HCT116 (cell line): Measurements from ENCODE around the gene ARFGAP1. TPM values are rescaled to one million over a fixed set of nuclear protein-coding genes. Genes with fewer than 3 reads are reported as not detected.

ENCODE experiments used
- ATAC-seq: fragments of 200-7000 bp; cut with Tn5 transposase; 2 replicates; pipeline ENCODE4 v1.9.1; 2020; ENCODE audit warnings: mild to moderate bottlenecking, moderate library complexity
- BruUV-seq: library from RNA; stranded (reverse); fragments of 400-500 nt; replicated peaks from 2 replicates; lab custom pipeline; 2021; lab: Mats Ljungman, UMichigan
- CTCF ChIA-PET: fragments of 300-600 bp; sonication (Branson Sonifier 250); formaldehyde crosslinking; loops from one replicate; lab custom pipeline; 2021; ENCODE audit warnings: antibody characterized with exemption; lab: Charles Lee
- POLR2A ChIA-PET: fragments of 300-600, 350-600 bp; sonication (Branson Sonifier 250); formaldehyde crosslinking; loops from one replicate; lab custom pipeline; 2021; ENCODE audit warnings: antibody characterized with exemption; lab: Charles Lee
- RAD21 ChIA-PET, 2 experiments: fragments of 300-600 bp; sonication (Branson Sonifier 250); formaldehyde crosslinking; loops; one replicate each; lab custom pipeline; 2023; ENCODE audit warnings: low total read pairs in 2 of 2; ENCODE audit not compliant: uncharacterized antibody in 2 of 2, unreplicated experiment in 2 of 2, low non-redundant PET in 1 of 2; lab: Charles Lee
- DNase-seq: peaks from one replicate; pipeline ENCODE4 v3.0.0-alpha.2; 2010; ENCODE audit warnings: low read depth, low spot score
- H2AFZ ChIP-seq: fragments of 200-600 bp; shearing (Covaris generic), sonication (generic); 2 replicates; pipeline ENCODE4 v1.6.1; 2017; ENCODE audit warnings: low read depth, mixed run types, mixed read lengths, antibody characterized with exemption, low read length; ENCODE audit not compliant: poor library complexity, severe bottlenecking
- H3K27ac ChIP-seq: 2 replicates; pipeline ENCODE4 v1.5.1; 2012; ENCODE audit warnings: low read depth, low read length
- H3K27me3 ChIP-seq: fragments of 200-600 bp; sonication (generic); 2 replicates; pipeline ENCODE4 v1.6.1; 2016; ENCODE audit warnings: mixed run types, low read length, mixed read lengths; ENCODE audit not compliant: insufficient read depth
- H3K36me3 ChIP-seq, 2 experiments: fragments of 200-500 bp in 1 of 2; fragments of 200-600 bp in 1 of 2; sonication (Bioruptor generic) in 1 of 2; sonication (generic) in 1 of 2; 2 replicates each; pipeline versions ENCODE4 v1.5.1 to v1.6.1; 2014 to 2016; ENCODE audit warnings: low read length in 2 of 2, inconsistent platforms in 1 of 2, mixed read lengths in 1 of 2, mixed run types in 1 of 2; ENCODE audit not compliant: insufficient read depth in 2 of 2, control insufficient read depth in 1 of 2
- H3K4me1 ChIP-seq, 2 experiments: fragments of 200-600 bp in 1 of 2; sonication (generic) in 1 of 2; 2 replicates each; pipeline versions ENCODE4 v1.5.1 to v1.6.1; 2012 to 2017; ENCODE audit warnings: low read length in 2 of 2, inconsistent platforms in 1 of 2, mild to moderate bottlenecking in 1 of 2, mixed read lengths in 1 of 2, mixed run types in 1 of 2, moderate library complexity in 1 of 2; ENCODE audit not compliant: insufficient read depth in 2 of 2, control insufficient read depth in 1 of 2
- H3K4me2 ChIP-seq: fragments of 200-600 bp; sonication (generic); 2 replicates; pipeline ENCODE4 v1.6.1; 2017; ENCODE audit warnings: mixed run types, low read length, mixed read lengths
- H3K4me3 ChIP-seq, 2 experiments: fragments of 200-600 bp in 1 of 2; sonication (generic) in 1 of 2; replicated peaks in 1 of 2; 2 replicates each; pipeline ENCODE4 v1.5.1; 2011 to 2016; ENCODE audit warnings: low read length in 2 of 2, control low read depth in 1 of 2, low read depth in 1 of 2, mild to moderate bottlenecking in 1 of 2, mixed read lengths in 1 of 2, mixed run types in 1 of 2
- H3K79me2 ChIP-seq: fragments of 200-600 bp; sonication (generic); 2 replicates; pipeline ENCODE4 v1.6.1; 2017; ENCODE audit warnings: mild to moderate bottlenecking, mixed run types, low read length, moderate library complexity, mixed read lengths; ENCODE audit not compliant: insufficient read depth
- H3K9ac ChIP-seq: fragments of 200-600 bp; sonication (generic); 2 replicates; pipeline ENCODE4 v1.6.1; 2016; ENCODE audit warnings: low read length, mixed read lengths
- H3K9me2 ChIP-seq: fragments of 200-600 bp; sonication (generic), shearing (Covaris generic); 2 replicates; pipeline ENCODE4 v1.6.1; 2017; ENCODE audit warnings: mixed run types, mild to moderate bottlenecking, moderate library complexity; ENCODE audit not compliant: insufficient read depth
- H3K9me3 ChIP-seq, 2 experiments: fragments of 200-500 bp in 1 of 2; fragments of 200-600 bp in 1 of 2; sonication (Bioruptor generic) in 1 of 2; sonication (generic) in 1 of 2; 2 replicates each; pipeline ENCODE4 v1.6.1; 2014 to 2017; ENCODE audit warnings: low read length in 2 of 2, mixed read lengths in 2 of 2, inconsistent platforms in 1 of 2, low read depth in 1 of 2, mild to moderate bottlenecking in 1 of 2, mixed run types in 1 of 2, moderate library complexity in 1 of 2; ENCODE audit not compliant: control insufficient read depth in 1 of 2, insufficient read depth in 1 of 2
- H4K20me1 ChIP-seq: fragments of 200-600 bp; sonication (generic), shearing (Covaris generic); 2 replicates; pipeline ENCODE4 v1.6.1; 2017; ENCODE audit warnings: mixed run types, mild to moderate bottlenecking, moderate library complexity; ENCODE audit not compliant: insufficient read depth
- CEBPB ChIP-seq: IDR thresholded peaks from 2 replicates; pipeline ENCODE4 v1.6.1; 2012; ENCODE audit warnings: low read depth
- EGR1 ChIP-seq: IDR thresholded peaks from 2 replicates; pipeline ENCODE4 v1.6.1; 2012; ENCODE audit warnings: low read depth
- EZH2phosphoT487 ChIP-seq: fragments of 200-600 bp; IDR thresholded peaks from 2 replicates; pipeline ENCODE4 v1.6.1; 2018; ENCODE audit warnings: antibody characterized with exemption, borderline replicate concordance
- FOSL1 ChIP-seq: IDR thresholded peaks from 2 replicates; pipeline ENCODE4 v1.6.1; 2012; ENCODE audit warnings: low read depth
- JUND ChIP-seq: IDR thresholded peaks from 2 replicates; pipeline ENCODE4 v1.6.1; 2012
- MAX ChIP-seq: IDR thresholded peaks from 2 replicates; pipeline ENCODE4 v1.6.1; 2012
- POLR2A ChIP-seq: IDR thresholded peaks from 2 replicates; pipeline ENCODE4 v1.7.0; 2011; ENCODE audit warnings: borderline replicate concordance; ENCODE audit not compliant: insufficient read depth, insufficient read length; ENCODE audit errors: extremely low read depth
- REST ChIP-seq: IDR thresholded peaks from 2 replicates; pipeline ENCODE4 v1.6.1; 2012; ENCODE audit warnings: low read depth
- SIN3A ChIP-seq: IDR thresholded peaks from 2 replicates; pipeline ENCODE4 v1.6.1; 2012; ENCODE audit warnings: low read depth
- SP1 ChIP-seq: IDR thresholded peaks from 2 replicates; pipeline ENCODE4 v1.6.1; 2012; ENCODE audit warnings: low read depth
- SRF ChIP-seq: IDR thresholded peaks from 2 replicates; pipeline ENCODE4 v1.6.1; 2012; ENCODE audit warnings: low read depth
- YY1 ChIP-seq: IDR thresholded peaks from 2 replicates; pipeline ENCODE4 v1.6.1; 2011; ENCODE audit warnings: low read length, low read depth, moderate library complexity, mild to moderate bottlenecking; ENCODE audit not compliant: insufficient replicate concordance; ENCODE audit errors: extremely low read depth
- ZNF274 ChIP-seq: fragments of 200-500 bp; sonication (Bioruptor generic); IDR thresholded peaks from 2 replicates; pipeline ENCODE4 v1.6.1; 2014; ENCODE audit warnings: mild to moderate bottlenecking, low read depth, low read length, inconsistent platforms
- intact Hi-C: fragments of 100-400 bp; cut with micrococcal nuclease; formaldehyde crosslinking; loops from 2 replicates; pipeline ENCODE4 v1.10.0; 2022
- total RNA-seq: library from RNA; stranded (reverse); gene quantifications from one replicate; pipeline ENCODE4 v1.2.1, GENCODE V29; 2021; ENCODE audit not compliant: unreplicated experiment
- TF ChIP-seq, protein P1 (sequence below): IDR thresholded peaks from 2 replicates; pipeline ENCODE4 v1.6.1; 2011; ENCODE audit warnings: mild to moderate bottlenecking, low read length, moderate library complexity; ENCODE audit not compliant: insufficient replicate concordance; ENCODE audit errors: extremely low read depth
- TF ChIP-seq, protein P2 (sequence below), 3 experiments: fragments of 200-600 bp in 1 of 3; sonication (generic) in 1 of 3; IDR thresholded peaks in 2 of 3; conservative IDR thresholded peaks in 1 of 3; 2 replicates each; pipeline ENCODE4 v1.5.1; 2012 to 2017; ENCODE audit warnings: low read depth in 2 of 3, low read length in 2 of 3, antibody characterized with exemption in 1 of 3, borderline replicate concordance in 1 of 3, control low read depth in 1 of 3, mild to moderate bottlenecking in 1 of 3, mixed read lengths in 1 of 3, mixed run types in 1 of 3, moderate library complexity in 1 of 3; ENCODE audit not compliant: insufficient read depth in 1 of 3

ARFGAP1 gene
- total RNA-seq, 1 experiment from 2014 or later, result 94.4 TPM

DNA sequence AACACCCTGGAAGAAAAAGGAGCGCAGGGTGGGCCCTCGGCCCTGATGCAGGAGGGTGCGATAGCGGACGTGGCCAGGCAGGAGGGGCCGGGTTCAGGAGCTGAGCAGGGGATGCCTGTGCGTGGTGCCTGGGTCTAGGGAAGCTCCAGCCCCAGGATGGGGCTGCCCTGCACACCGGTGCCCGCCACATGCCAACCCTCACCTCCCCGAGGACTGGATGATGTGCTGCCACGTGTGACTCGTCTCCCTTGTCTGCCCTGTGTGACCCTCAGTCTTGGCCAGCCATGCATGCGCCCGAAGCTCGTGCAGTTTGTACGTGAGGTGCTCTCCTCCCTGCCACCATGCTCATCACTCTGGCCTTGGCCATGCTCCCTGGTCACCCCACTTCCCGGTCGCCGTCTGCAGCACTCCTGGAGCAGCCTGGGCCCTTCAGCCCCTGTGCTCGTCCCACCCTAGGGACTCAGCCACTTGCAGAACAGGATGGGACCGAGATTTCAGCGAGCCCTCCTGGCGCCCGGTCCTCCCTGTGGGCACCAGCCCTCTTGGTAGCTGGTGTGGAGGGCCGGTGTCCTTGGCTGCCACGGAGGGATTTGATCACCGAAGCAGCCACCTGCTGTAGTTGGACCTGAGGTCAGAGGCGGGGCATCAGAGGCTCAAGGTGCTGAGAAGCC, 16.1 kb downstream of the ARFGAP1 start:
- DNase-seq, result no peak
- Histone ChIP-seq H3K9me2 (no peaks in the 10 kb centered on the region), H3K4me1 (peaks cover 4 to 14% of the 10 kb centered on the region in 2 experiments; a peak in 3 of 4 replicates), H3K79me2 (no peaks in the 10 kb centered on the region), H3K36me3 (peaks cover 0 to 9% of the 10 kb centered on the region in 2 experiments; a peak in 1 of 4 replicates), H3K4me2 (no peak overlapping the region), H3K9me3 (no peaks in the 10 kb centered on the region), H3K9ac (no peak overlapping the region), H4K20me1 (no peaks in the 10 kb centered on the region), H3K27ac (no peak overlapping the region), H3K27me3 (no peaks in the 10 kb centered on the region), H3K4me3 (no peak overlapping the region), H2AFZ (no peak overlapping the region)
- no peak for TF ChIP-seq SP1
- TF ChIP-seq MAX, result no peak
- TF ChIP-seq YY1, result no peak
- no peak for TF ChIP-seq EZH2phosphoT487
- TF ChIP-seq EGR1, result no peak
- TF ChIP-seq ZNF274, result no peak
- no peak for TF ChIP-seq SIN3A
- no peak for TF ChIP-seq JUND
- TF ChIP-seq, protein P1, sequence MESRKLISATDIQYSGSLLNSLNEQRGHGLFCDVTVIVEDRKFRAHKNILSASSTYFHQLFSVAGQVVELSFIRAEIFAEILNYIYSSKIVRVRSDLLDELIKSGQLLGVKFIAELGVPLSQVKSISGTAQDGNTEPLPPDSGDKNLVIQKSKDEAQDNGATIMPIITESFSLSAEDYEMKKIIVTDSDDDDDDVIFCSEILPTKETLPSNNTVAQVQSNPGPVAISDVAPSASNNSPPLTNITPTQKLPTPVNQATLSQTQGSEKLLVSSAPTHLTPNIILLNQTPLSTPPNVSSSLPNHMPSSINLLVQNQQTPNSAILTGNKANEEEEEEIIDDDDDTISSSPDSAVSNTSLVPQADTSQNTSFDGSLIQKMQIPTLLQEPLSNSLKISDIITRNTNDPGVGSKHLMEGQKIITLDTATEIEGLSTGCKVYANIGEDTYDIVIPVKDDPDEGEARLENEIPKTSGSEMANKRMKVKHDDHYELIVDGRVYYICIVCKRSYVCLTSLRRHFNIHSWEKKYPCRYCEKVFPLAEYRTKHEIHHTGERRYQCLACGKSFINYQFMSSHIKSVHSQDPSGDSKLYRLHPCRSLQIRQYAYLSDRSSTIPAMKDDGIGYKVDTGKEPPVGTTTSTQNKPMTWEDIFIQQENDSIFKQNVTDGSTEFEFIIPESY, result no peak
- no peak for TF ChIP-seq POLR2A
- TF ChIP-seq CEBPB, result no peak
- no peak for TF ChIP-seq FOSL1
- no peak for TF ChIP-seq SRF
- TF ChIP-seq, protein P2, sequence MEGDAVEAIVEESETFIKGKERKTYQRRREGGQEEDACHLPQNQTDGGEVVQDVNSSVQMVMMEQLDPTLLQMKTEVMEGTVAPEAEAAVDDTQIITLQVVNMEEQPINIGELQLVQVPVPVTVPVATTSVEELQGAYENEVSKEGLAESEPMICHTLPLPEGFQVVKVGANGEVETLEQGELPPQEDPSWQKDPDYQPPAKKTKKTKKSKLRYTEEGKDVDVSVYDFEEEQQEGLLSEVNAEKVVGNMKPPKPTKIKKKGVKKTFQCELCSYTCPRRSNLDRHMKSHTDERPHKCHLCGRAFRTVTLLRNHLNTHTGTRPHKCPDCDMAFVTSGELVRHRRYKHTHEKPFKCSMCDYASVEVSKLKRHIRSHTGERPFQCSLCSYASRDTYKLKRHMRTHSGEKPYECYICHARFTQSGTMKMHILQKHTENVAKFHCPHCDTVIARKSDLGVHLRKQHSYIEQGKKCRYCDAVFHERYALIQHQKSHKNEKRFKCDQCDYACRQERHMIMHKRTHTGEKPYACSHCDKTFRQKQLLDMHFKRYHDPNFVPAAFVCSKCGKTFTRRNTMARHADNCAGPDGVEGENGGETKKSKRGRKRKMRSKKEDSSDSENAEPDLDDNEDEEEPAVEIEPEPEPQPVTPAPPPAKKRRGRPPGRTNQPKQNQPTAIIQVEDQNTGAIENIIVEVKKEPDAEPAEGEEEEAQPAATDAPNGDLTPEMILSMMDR (IDR thresholded peaks at IDR 0.05 in 2 of 3, conservative IDR thresholded peaks at IDR 0.05 in 1 of 3; ENCODE audit: borderline replicate concordance in 1 of 3, insufficient read depth in 1 of 3, low read depth in 2 of 3, low read length in 2 of 3), result no peak
- TF ChIP-seq REST, result no peak
- no peak for ATAC-seq
- no TSS peak for BruUV-seq
- POLR2A ChIA-PET, result no interaction called here
- RAD21 ChIA-PET, result no interaction called here
- intact Hi-C loops, result no loop called here
- CTCF ChIA-PET, result no interaction called here
